Urinary bladder (tissue), 4 donors: ENCODE results near the gene HM13. TPM values are rescaled to one million over a fixed set of nuclear protein-coding genes. Genes with fewer than 3 reads are reported as not detected.
"Not testable (repeated sequence)": the region's sequence is repeated elsewhere in the genome, so short reads cannot be mapped to it uniquely, and the experiment has no call there.

Source experiments
- DNase-seq: peaks from one replicate; pipeline ENCODE4 v3.0.0-alpha.2; 2015; ENCODE audit errors: extremely low spot score
- H3K27ac ChIP-seq: one replicate; pipeline ENCODE4 v1.5.1; 2013; ENCODE audit warnings: low read depth, mild to moderate bottlenecking, moderate library complexity
- H3K36me3 ChIP-seq: one replicate; pipeline ENCODE4 v1.6.1; 2013; ENCODE audit warnings: mild to moderate bottlenecking, moderate library complexity; ENCODE audit not compliant: insufficient read depth
- H3K4me1 ChIP-seq: one replicate; pipeline ENCODE4 v1.6.1; 2013; ENCODE audit warnings: mild to moderate bottlenecking, moderate library complexity; ENCODE audit not compliant: insufficient read depth
- H3K4me3 ChIP-seq: one replicate; pipeline ENCODE4 v1.5.1; 2013; ENCODE audit warnings: low read depth, low read length
- WGBS: extraction: QIAGEN DNeasy Blood & Tissue Kit; methylation state at CpG from one replicate; pipeline ENCODE4 v1.1.7; 2013; 5-methylcytosine and 5-hydroxymethylcytosine counted together
- polyA plus RNA-seq: library from polyadenylated mRNA; stranded (reverse); fragments of 200-250 nt; gene quantifications from one replicate; pipeline ENCODE4 v1.2.3, GENCODE V29; 2013
- total RNA-seq: library from RNA; depleted of rRNA; stranded (reverse); fragments of >200 nt; gene quantifications from one replicate; pipeline ENCODE4 v1.2.3, GENCODE V29; 2014
- donor health status: healthy with polysubstance abuse.
- donor health status: healthy.

The HM13 gene
- total and polyA plus RNA-seq, 2 donors: 48.8 to 90.4 TPM

DNA sequence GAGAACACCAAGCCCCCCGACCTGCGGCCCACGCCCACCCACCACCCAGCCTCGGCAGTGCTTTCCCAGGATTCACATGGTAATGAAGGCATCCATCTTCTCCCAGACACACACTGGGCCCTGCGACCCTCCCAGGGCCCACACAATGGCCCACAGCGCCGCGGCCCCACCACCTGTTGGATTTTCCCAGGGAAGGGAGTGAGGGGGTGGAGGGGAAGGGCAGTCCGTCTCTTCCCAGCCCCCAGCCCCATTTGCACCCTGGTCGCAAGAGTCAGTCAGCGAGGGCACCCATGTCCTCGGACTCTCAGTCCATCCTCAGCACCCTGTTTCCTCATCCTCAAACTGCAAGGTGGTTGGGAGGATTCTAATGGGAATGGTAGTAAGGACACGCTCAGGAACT lies 67.1 kb downstream of the HM13 start:
- DNase-seq: no peak
- 81% methylated on average over 13 of the region's 13 CpGs for whole genome bisulfite sequencing

GRCh38 chr20:31587545-31588389 lies 73.5 kb downstream of the HM13 start:
- no peaks in the 10 kb centered on the region for H3K4me1 ChIP-seq
- peak overlapping the region; percentile 70 for H3K27ac ChIP-seq
- WGBS: 2% methylated on average over 76 of the region's 76 CpGs
- peak overlapping the region; percentile 33 for H3K4me3 ChIP-seq
- DNase-seq: no peak
- H3K36me3 ChIP-seq: no peaks in the 10 kb centered on the region

More for the DNA sequence above, 67.1 kb downstream of the HM13 start:
- H3K4me1 ChIP-seq: no peaks in the 10 kb centered on the region
- no peak overlapping the region for H3K4me3 ChIP-seq
- no peak overlapping the region for H3K27ac ChIP-seq
- H3K36me3 ChIP-seq: no peaks in the 10 kb centered on the region

DNA sequence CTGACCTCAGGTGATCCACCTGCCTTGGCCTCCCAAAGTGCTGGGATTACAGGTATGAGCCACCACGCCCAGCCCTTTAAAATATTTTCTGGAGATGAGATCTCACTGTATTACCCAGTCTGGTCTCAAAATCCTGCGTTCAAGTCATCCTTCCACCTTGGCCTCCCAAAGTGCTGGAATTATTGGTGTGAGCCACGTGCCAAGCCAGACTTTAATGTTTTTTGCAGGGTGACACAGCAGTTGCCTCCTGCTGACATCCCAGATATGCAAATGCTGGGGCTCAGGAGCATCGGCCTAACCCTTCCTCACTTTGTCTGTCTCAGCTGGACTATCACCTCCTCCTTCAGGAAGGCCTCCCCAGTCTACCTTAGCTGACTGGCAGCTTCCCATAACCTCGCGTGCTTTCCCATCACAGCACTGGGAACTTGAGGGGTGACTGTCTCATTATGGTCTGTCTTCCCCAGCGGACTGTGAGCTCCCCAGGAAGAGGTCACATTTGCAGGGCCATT lies 76.5 kb downstream of the HM13 start:
- Histone ChIP-seq H3K4me3 (no peak overlapping the region), H3K4me1 (no peaks in the 10 kb centered on the region), H3K36me3 (no peaks in the 10 kb centered on the region), H3K27ac (peak overlapping the region; percentile 25)
- DNase-seq: no peak
- WGBS: 84% methylated on average over 7 of the region's 7 CpGs

- no peak overlapping the region for H3K4me3 ChIP-seq
- no peak for DNase-seq
- no peaks in the 10 kb centered on the region for H3K36me3 ChIP-seq
- H3K4me1 ChIP-seq: no peaks in the 10 kb centered on the region
- 79% methylated on average over 11 of the region's 11 CpGs for WGBS
- peak overlapping the region; percentile 51 for H3K27ac ChIP-seq
Observed at GRCh38 chr20:31593221-31594001, 79.2 kb downstream of the HM13 start.

DNA sequence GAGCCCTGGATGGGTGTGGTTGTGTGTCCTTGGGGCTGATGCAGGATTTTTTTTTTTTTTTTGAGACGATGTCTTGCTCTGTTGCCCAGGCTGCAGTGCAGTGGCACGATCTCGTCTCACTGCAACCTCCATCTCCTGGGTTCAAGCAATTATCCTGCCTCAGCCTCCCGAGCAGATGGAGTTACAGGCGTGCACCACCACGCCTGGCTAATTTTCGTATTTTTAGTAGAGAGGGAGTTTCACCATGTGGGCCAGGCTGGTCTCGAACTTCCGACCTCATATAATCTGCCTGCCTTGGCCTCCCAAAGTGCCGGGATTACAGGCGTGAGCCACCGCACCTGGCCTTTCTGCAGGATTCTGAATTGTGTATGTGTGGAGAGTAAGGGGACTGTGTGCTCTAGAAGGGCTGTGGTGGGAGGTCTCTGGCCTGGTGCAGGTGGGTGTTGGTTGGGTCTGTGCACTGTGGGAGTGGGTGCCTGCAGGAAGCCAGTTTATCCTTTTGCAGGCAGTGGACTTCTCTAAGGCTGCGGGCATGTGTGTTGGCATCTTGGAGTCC lies 79.8 kb downstream of the HM13 start:
- H3K27ac ChIP-seq: peak overlapping the region; percentile 58
- WGBS: 85% methylated on average over 13 of the region's 13 CpGs
- H3K4me1 ChIP-seq: no peaks in the 10 kb centered on the region
- no peaks in the 10 kb centered on the region for H3K36me3 ChIP-seq
- H3K4me3 ChIP-seq: no peak overlapping the region
- no peak for DNase-seq

GRCh38 chr20:31594558-31595379 lies 80.5 kb downstream of the HM13 start:
- DNase-seq: no peak
- Histone ChIP-seq H3K27ac (peak overlapping the region; percentile 73), H3K4me1 (no peaks in the 10 kb centered on the region), H3K4me3 (no peak overlapping the region), H3K36me3 (no peaks in the 10 kb centered on the region)
- WGBS: 76% methylated on average over 11 of the region's 11 CpGs

DNA sequence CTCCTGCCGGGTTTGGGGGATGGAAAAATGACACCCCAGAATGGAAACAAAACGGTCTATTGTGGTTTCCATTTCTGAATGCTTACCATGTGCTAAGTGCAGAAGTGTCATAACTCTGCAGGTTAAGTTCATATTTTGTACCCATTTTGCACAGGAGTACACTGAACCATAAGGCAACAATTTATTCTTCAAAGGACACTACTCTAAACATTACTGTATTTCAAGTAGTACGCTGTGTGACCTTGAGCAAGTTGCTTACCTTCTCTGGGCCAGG lies 81.1 kb downstream of the HM13 start:
- DNase-seq: no peak
- Histone ChIP-seq H3K4me3 (no peak overlapping the region), H3K27ac (peak overlapping the region; percentile 73), H3K36me3 (no peaks in the 10 kb centered on the region), H3K4me1 (no peaks in the 10 kb centered on the region)
- WGBS: 62% methylated on average over 3 of the region's 3 CpGs

GRCh38 chr20:31595654-31596411 lies 81.6 kb downstream of the HM13 start:
- peak overlapping the region; percentile 73 for H3K27ac ChIP-seq
- no peaks in the 10 kb centered on the region for H3K36me3 ChIP-seq
- no peak overlapping the region for H3K4me3 ChIP-seq
- no peaks in the 10 kb centered on the region for H3K4me1 ChIP-seq
- 25% methylated on average over 15 of the region's 15 CpGs for WGBS
- peak; percentile 77 for DNase-seq

DNA sequence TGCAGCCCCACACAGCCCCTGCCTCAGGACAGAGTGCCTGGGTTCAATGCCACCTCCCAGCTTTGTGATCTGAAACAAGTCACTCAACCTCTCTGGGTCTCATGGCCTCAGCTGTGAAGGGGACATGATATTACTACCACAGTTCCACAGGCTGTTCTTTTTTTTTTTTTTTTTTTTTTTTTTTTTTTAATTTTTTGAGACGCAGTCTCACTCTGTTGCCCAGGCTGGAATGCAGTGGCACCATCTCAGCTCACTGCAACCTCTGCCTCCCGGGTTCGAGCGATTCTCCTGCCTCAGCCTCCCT lies 82.1 kb downstream of the HM13 start:
- not testable (repeated sequence) for H3K4me3 ChIP-seq, DNase-seq, H3K4me1 ChIP-seq, H3K36me3 ChIP-seq
- H3K27ac ChIP-seq: peak overlapping the region; percentile 73
- WGBS: 44% methylated on average over 4 of the region's 4 CpGs

- Histone ChIP-seq H3K36me3 (no peaks in the 10 kb centered on the region), H3K4me1 (no peaks in the 10 kb centered on the region), H3K4me3 (no peak overlapping the region), H3K27ac (peak overlapping the region; percentile 46)
- WGBS: 72% methylated on average over 4 of the region's 4 CpGs
- no peak for DNase-seq
Observed at GRCh38 chr20:31596831-31597480, 82.7 kb downstream of the HM13 start.

GRCh38 chr20:31597481-31597855 lies 83.2 kb downstream of the HM13 start:
- H3K27ac ChIP-seq: peak overlapping the region; percentile 46
- no peak overlapping the region for H3K4me3 ChIP-seq
- H3K4me1 ChIP-seq: no peaks in the 10 kb centered on the region
- DNase-seq: no peak
- H3K36me3 ChIP-seq: no peaks in the 10 kb centered on the region
- WGBS: 96% methylated on average over 2 of the region's 2 CpGs

- H3K4me1 ChIP-seq: no peaks in the 10 kb centered on the region
- 71% methylated on average over 4 of the region's 4 CpGs for WGBS
- no peak for DNase-seq
- peak overlapping the region; percentile 81 for H3K27ac ChIP-seq
- no peak overlapping the region for H3K4me3 ChIP-seq
- no peaks in the 10 kb centered on the region for H3K36me3 ChIP-seq
Observed at GRCh38 chr20:31602431-31602778, 88.2 kb downstream of the HM13 start.
